NB4 (cell line): ENCODE measurements around the gene ZNF256.

Experiments
- DNase-seq: peaks from one replicate; pipeline ENCODE4 v3.0.0; 2010; ENCODE audit warnings: low read depth
- H3K4me3 ChIP-seq: one replicate; pipeline ENCODE4 v1.5.1; 2011; ENCODE audit warnings: mild to moderate bottlenecking, low read depth, low read length, moderate library complexity
- MYC ChIP-seq: IDR thresholded peaks from 2 replicates; pipeline ENCODE4 v1.6.1; 2011; ENCODE audit warnings: low read depth, low read length
- POLR2A ChIP-seq: IDR thresholded peaks from 2 replicates; pipeline ENCODE4 v1.6.1; 2011; ENCODE audit warnings: mild to moderate bottlenecking; ENCODE audit not compliant: insufficient read length; ENCODE audit errors: extremely low read depth
- TF ChIP-seq, protein P1 (sequence below): IDR thresholded peaks from one replicate; pipeline ENCODE4 v1.5.1; 2012; ENCODE audit warnings: low read depth, low read length
- TF ChIP-seq, protein P2 (sequence below): IDR thresholded peaks from 2 replicates; pipeline ENCODE4 v1.6.1; 2011; ENCODE audit warnings: low read depth, low read length

ZNF256 gene

DNA sequence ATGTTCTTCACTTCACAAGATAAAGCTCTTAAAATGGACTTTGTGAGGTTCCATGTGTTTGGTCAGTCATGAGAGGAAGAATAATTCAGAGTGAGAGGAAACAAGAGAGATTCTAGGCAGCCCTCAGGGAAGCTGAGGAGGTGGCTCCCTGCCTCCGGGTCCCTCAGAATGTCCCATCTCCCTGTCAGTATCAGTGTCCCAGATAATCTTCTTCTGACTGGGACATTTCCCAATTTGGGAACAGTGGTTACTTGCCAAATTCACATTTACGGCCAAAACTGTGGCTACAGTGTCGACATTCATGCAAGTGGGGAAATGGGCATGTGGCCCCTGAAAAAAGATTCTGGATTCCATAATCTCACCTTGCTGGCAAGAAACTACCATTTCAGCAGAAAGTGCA, 40.1 kb downstream of the ZNF256 start:
- H3K4me3 ChIP-seq = no peak overlapping the region
- TF ChIP-seq MYC = no peak
- TF ChIP-seq, protein P1, sequence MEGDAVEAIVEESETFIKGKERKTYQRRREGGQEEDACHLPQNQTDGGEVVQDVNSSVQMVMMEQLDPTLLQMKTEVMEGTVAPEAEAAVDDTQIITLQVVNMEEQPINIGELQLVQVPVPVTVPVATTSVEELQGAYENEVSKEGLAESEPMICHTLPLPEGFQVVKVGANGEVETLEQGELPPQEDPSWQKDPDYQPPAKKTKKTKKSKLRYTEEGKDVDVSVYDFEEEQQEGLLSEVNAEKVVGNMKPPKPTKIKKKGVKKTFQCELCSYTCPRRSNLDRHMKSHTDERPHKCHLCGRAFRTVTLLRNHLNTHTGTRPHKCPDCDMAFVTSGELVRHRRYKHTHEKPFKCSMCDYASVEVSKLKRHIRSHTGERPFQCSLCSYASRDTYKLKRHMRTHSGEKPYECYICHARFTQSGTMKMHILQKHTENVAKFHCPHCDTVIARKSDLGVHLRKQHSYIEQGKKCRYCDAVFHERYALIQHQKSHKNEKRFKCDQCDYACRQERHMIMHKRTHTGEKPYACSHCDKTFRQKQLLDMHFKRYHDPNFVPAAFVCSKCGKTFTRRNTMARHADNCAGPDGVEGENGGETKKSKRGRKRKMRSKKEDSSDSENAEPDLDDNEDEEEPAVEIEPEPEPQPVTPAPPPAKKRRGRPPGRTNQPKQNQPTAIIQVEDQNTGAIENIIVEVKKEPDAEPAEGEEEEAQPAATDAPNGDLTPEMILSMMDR = no peak
- TF ChIP-seq, protein P2, sequence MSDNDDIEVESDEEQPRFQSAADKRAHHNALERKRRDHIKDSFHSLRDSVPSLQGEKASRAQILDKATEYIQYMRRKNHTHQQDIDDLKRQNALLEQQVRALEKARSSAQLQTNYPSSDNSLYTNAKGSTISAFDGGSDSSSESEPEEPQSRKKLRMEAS = no peak
- TF ChIP-seq POLR2A = no peak
- no peak for DNase-seq

DNA sequence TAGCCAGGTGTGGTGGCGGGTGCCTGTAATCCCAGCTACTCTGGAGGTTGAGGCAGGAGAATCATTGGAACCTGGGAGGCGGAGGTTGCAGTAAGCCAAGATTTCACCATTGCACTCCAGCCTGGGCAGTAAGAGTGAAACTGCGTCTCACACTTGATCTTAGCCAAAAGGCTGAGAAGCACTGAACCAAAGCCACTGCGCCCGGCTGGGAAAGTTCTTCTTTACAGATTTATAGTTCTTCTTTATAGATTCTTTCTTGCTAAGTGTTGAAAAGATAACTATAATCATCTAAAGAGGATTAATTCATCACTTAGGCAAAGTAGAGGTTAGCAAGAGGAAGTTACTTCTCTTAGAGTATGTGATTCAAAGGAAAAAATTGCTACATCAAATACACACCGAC, 42.2 kb downstream of the ZNF256 start:
- TF ChIP-seq, protein P1 = no peak
- TF ChIP-seq MYC = no peak
- TF ChIP-seq, protein P2 = no peak
- TF ChIP-seq POLR2A = no peak
- H3K4me3 ChIP-seq = no peak overlapping the region
- no peak for DNase-seq

DNA sequence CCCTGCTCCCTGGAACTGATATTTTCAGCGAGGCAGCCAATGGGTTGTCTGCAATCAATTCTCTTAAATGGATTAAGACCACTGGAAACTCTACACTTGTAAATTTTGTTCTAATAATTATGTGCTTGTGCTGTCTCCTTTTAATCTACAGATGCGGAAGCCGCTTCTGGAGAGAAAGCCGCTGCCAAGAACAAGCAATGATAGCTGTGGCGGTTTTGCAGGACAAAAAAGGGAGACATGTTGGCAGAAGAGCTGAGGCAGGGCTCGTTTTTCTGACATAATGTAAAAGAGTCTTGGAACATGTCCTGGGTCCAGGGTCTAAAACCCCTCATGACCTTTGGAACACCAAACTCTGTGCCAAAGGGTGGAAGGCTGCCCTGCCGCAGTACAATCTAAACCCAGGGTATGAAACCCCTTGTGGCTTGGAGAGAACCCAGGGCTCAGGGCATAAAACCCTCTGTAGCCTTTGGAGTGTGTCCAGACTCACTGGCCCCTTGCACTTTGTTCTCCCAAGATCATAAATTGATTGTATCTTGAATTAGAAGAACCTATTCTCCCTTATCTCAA, 43.8 kb downstream of the ZNF256 start:
- TF ChIP-seq POLR2A = no peak
- TF ChIP-seq MYC = no peak
- TF ChIP-seq, protein P2 = no peak
- TF ChIP-seq, protein P1 = no peak
- H3K4me3 ChIP-seq = no peak overlapping the region
- no peak for DNase-seq

DNA sequence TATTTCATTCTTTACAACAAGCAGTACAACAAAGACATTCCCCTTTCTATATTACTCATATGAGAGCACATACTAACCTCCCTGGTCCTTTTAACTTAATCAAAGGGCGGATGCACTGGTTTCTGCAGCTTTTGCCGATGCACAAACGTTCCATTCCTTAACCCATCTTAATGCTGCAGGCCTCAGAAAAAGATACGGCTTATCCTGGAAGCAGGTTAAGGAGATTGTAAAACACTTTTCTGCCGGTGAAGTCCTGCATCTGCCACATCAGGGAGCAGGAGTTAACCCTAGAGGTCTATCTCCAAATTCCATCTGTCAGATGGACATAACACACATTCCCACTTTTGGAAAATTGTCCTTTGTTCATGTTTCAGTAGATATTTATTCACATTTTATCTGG, 47.2 kb downstream of the ZNF256 start:
- TF ChIP-seq, protein P1 = no peak
- TF ChIP-seq MYC = no peak
- TF ChIP-seq POLR2A = no peak
- TF ChIP-seq, protein P2 = no peak
- H3K4me3 ChIP-seq = no peak overlapping the region
- no peak for DNase-seq
